Astrocyte (in vitro differentiated cells and primary cell): ENCODE results near the gene EPHA6. TPM values are rescaled to one million over a fixed set of nuclear protein-coding genes. Genes with fewer than 3 reads are reported as not detected.

ENCODE experiments used
- DNase-seq: peaks from one replicate; pipeline ENCODE4 v3.0.0-alpha.2; 2010; ENCODE audit warnings: low read depth
- FAIRE-seq: peaks from 2 replicates; lab custom pipeline; 2011; peaks lifted over from hg19 to GRCh38; lab: Jason Lieb, UNC
- H2AFZ ChIP-seq: 2 replicates; pipeline ENCODE4 v1.6.0; 2012; ENCODE audit warnings: low read depth, low read length, inconsistent platforms
- H3K27ac ChIP-seq: 2 replicates; pipeline ENCODE4 v1.5.1; 2011; ENCODE audit warnings: low read depth, low read length, inconsistent platforms
- H3K27me3 ChIP-seq: 2 replicates; pipeline ENCODE4 v1.6.0; 2011; ENCODE audit warnings: low read length, inconsistent platforms; ENCODE audit not compliant: insufficient read depth
- H3K36me3 ChIP-seq: 2 replicates; pipeline ENCODE4 v1.5.1; 2011; ENCODE audit warnings: low read length, inconsistent platforms; ENCODE audit not compliant: insufficient read depth
- H3K4me1 ChIP-seq: 2 replicates; pipeline ENCODE4 v1.5.1; 2011; ENCODE audit warnings: low read length, inconsistent platforms; ENCODE audit not compliant: insufficient read depth
- H3K4me2 ChIP-seq: 2 replicates; pipeline ENCODE4 v1.6.0; 2012; ENCODE audit warnings: low read length, inconsistent platforms
- H3K4me3 ChIP-seq: 2 replicates; pipeline ENCODE4 v1.5.1; 2011; ENCODE audit warnings: low read depth, mild to moderate bottlenecking, low read length, inconsistent platforms; ENCODE audit not compliant: insufficient read depth
- H3K79me2 ChIP-seq: 2 replicates; pipeline ENCODE4 v1.6.0; 2012; ENCODE audit warnings: mild to moderate bottlenecking, low read length, inconsistent platforms; ENCODE audit not compliant: insufficient read depth
- H3K9ac ChIP-seq: 2 replicates; pipeline ENCODE4 v1.6.0; 2012; ENCODE audit warnings: mild to moderate bottlenecking, low read length, inconsistent platforms
- H3K9me3 ChIP-seq: 2 replicates; pipeline ENCODE4 v1.5.1; 2012; ENCODE audit warnings: low read depth, mild to moderate bottlenecking, low read length, inconsistent platforms; ENCODE audit not compliant: insufficient read depth
- H4K20me1 ChIP-seq: 2 replicates; pipeline ENCODE4 v1.6.0; 2012; ENCODE audit warnings: low read length, inconsistent platforms; ENCODE audit not compliant: insufficient read depth
- H3K27ac Mint-ChIP-seq: one replicate; pipeline ENCODE4 v1.8.0; 2021; ENCODE audit warnings: mild to moderate bottlenecking, mixed read lengths; ENCODE audit not compliant: unreplicated experiment
- H3K27me3 Mint-ChIP-seq: one replicate; pipeline ENCODE4 v1.8.0; 2021; ENCODE audit warnings: low read depth, mixed read lengths; ENCODE audit not compliant: unreplicated experiment
- H3K36me3 Mint-ChIP-seq: one replicate; pipeline ENCODE4 v1.8.0; 2021; ENCODE audit warnings: low read depth, mixed read lengths; ENCODE audit not compliant: unreplicated experiment
- H3K4me1 Mint-ChIP-seq: one replicate; pipeline ENCODE4 v1.8.0; 2021; ENCODE audit warnings: low read depth, mixed read lengths; ENCODE audit not compliant: unreplicated experiment
- H3K4me3 Mint-ChIP-seq: one replicate; pipeline ENCODE4 v1.8.0; 2021; ENCODE audit warnings: mild to moderate bottlenecking, moderate library complexity, mixed read lengths; ENCODE audit not compliant: unreplicated experiment
- H3K9me3 Mint-ChIP-seq: one replicate; pipeline ENCODE4 v1.8.0; 2021; ENCODE audit warnings: mild to moderate bottlenecking, mixed read lengths; ENCODE audit not compliant: unreplicated experiment
- CTCF ChIP-seq: IDR thresholded peaks from 2 replicates; pipeline ENCODE4 v1.5.1; 2011; ENCODE audit warnings: low read depth, mild to moderate bottlenecking, inconsistent platforms, low read length, moderate library complexity; ENCODE audit not compliant: insufficient read depth
- EZH2 ChIP-seq: IDR thresholded peaks from 2 replicates; pipeline ENCODE4 v1.6.1; 2012; ENCODE audit warnings: mild to moderate bottlenecking, low read length, inconsistent platforms; ENCODE audit not compliant: insufficient read depth
- total RNA-seq: library from RNA; stranded (reverse); gene quantifications from 2 replicates; pipeline ENCODE4 v1.2.1, GENCODE V29; 2021

Gene EPHA6
- total RNA-seq, 1 donor from 2014 or later = 1.7 TPM

GRCh38 chr3:97430601-97431000 is 616.2 kb downstream of the EPHA6 start:
- Mint-ChIP-seq H3K4me1 (no peaks in the 10 kb centered on the region), H3K27ac (no peak overlapping the region), H3K27me3 (no peaks in the 10 kb centered on the region), H3K36me3 (no peaks in the 10 kb centered on the region), H3K9me3 (no peaks in the 10 kb centered on the region), H3K4me3 (no peak overlapping the region)
- FAIRE-seq (no peak), DNase-seq (no peak)
- peaks cover 3% of the 10 kb centered on the region for H3K9me3 ChIP-seq
- no peak overlapping the region for H3K27ac ChIP-seq
- H2AFZ ChIP-seq = no peak overlapping the region
- TF ChIP-seq EZH2 = no peak
- TF ChIP-seq CTCF = no peak
- no peak overlapping the region for H3K4me3 ChIP-seq
- H3K4me2 ChIP-seq = no peak overlapping the region
- no peaks in the 10 kb centered on the region for H3K36me3 ChIP-seq
- no peaks in the 10 kb centered on the region for H4K20me1 ChIP-seq
- H3K27me3 ChIP-seq = no peaks in the 10 kb centered on the region
- no peaks in the 10 kb centered on the region for H3K79me2 ChIP-seq
- H3K4me1 ChIP-seq = no peaks in the 10 kb centered on the region
- H3K9ac ChIP-seq = no peak overlapping the region

DNA sequence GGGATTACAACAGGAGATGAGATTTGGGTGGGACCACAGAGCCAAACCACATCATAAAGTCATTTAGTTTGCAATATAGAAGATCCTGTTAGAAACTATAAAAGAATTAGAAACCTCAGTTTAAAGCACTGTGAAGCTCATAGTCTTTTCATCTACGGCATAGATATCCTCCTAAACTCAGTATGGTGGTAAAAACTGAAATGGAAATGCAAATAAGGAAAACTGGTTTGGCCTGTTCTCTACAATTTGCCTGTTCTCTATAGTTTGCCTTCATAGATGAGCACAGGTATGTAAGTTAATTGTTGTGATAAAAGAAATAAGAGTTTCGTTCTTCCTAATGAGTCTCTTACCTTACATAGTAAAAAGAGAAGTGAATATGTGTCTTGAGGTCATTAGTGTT is 618.5 kb downstream of the EPHA6 start:
- H3K4me2 ChIP-seq = no peak overlapping the region
- no peaks in the 10 kb centered on the region for H3K27me3 ChIP-seq
- Mint-ChIP-seq H3K36me3 (no peaks in the 10 kb centered on the region), H3K9me3 (no peaks in the 10 kb centered on the region), H3K4me3 (no peak overlapping the region), H3K27ac (no peak overlapping the region), H3K4me1 (no peaks in the 10 kb centered on the region), H3K27me3 (no peaks in the 10 kb centered on the region)
- H3K4me1 ChIP-seq = no peaks in the 10 kb centered on the region
- no peak overlapping the region for H3K4me3 ChIP-seq
- no peak overlapping the region for H3K27ac ChIP-seq
- no peaks in the 10 kb centered on the region for H3K36me3 ChIP-seq
- no peak overlapping the region for H2AFZ ChIP-seq
- no peak overlapping the region for H3K9ac ChIP-seq
- H4K20me1 ChIP-seq = no peaks in the 10 kb centered on the region
- no peak for DNase-seq
- no peaks in the 10 kb centered on the region for H3K9me3 ChIP-seq
- FAIRE-seq = no peak
- H3K79me2 ChIP-seq = no peaks in the 10 kb centered on the region
- TF ChIP-seq EZH2 = no peak
- no peak for TF ChIP-seq CTCF

DNA sequence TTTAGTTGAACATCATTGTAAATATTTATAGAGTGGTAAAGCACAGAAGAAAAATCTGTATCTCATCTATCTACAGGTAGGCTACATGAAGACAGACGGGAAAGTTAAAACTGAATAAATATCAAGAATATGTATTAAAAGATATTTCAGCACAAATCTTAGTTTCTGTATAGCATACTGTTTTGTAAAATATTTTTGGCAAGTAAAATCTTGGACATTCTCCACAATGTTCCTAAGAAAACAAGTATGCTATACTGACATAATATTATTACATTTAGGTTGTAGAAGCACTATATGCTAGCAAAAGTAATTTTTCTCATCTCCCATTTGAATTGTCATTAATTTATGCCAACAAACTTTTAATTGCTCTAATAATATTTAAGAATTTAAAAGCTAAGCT is 623.7 kb downstream of the EPHA6 start:
- no peaks in the 10 kb centered on the region for H4K20me1 ChIP-seq
- H3K9ac ChIP-seq = no peak overlapping the region
- no peak overlapping the region for H2AFZ ChIP-seq
- H3K27me3 ChIP-seq = no peaks in the 10 kb centered on the region
- H3K36me3 Mint-ChIP-seq = no peaks in the 10 kb centered on the region
- H3K36me3 ChIP-seq = no peaks in the 10 kb centered on the region
- H3K9me3 Mint-ChIP-seq = no peaks in the 10 kb centered on the region
- DNase-seq (no peak), FAIRE-seq (no peak)
- TF ChIP-seq EZH2 (no peak), CTCF (no peak)
- no peak overlapping the region for H3K4me2 ChIP-seq
- H3K4me3 Mint-ChIP-seq = no peak overlapping the region
- no peak overlapping the region for H3K27ac Mint-ChIP-seq
- H3K4me1 ChIP-seq = no peaks in the 10 kb centered on the region
- no peaks in the 10 kb centered on the region for H3K4me1 Mint-ChIP-seq
- no peak overlapping the region for H3K27ac ChIP-seq
- H3K79me2 ChIP-seq = no peaks in the 10 kb centered on the region
- H3K9me3 ChIP-seq = no peaks in the 10 kb centered on the region
- no peak overlapping the region for H3K4me3 ChIP-seq
- H3K27me3 Mint-ChIP-seq = no peaks in the 10 kb centered on the region
